A673 (cell line): ENCODE measurements around the gene SLC24A4.

Source experiments
- CTCF ChIP-seq: fragments of 300-800, 200-600 bp; sonication (generic); conservative IDR thresholded peaks from 2 replicates; pipeline ENCODE4 v1.5.1; 2017; ENCODE audit warnings: low read depth, mild to moderate bottlenecking, antibody characterized with exemption, low read length, moderate library complexity, mixed read lengths
- EZH2 ChIP-seq: fragments of 200-600 bp; sonication (generic); IDR thresholded peaks from 2 replicates; pipeline ENCODE4 v1.6.1; 2017; ENCODE audit warnings: borderline replicate concordance, low read depth, mild to moderate bottlenecking, mixed read lengths, antibody characterized with exemption, low read length; ENCODE audit not compliant: poor library complexity, severe bottlenecking

GRCh38 chr14:92362781-92363235 is 39.8 kb downstream of the SLC24A4 start:
- no peak for TF ChIP-seq CTCF
- no peak for TF ChIP-seq EZH2
